Mesothelial cell of epicardium (in vitro differentiated cells): ENCODE measurements around the gene LRRC10. TPM values are rescaled to one million over a fixed set of nuclear protein-coding genes. Genes with fewer than 3 reads are reported as not detected.

Experiments
- DNase-seq, 2 experiments: peaks; one replicate each; pipeline ENCODE4 v3.0.0; 2021; ENCODE audit warnings: low spot score in 2 of 2; ENCODE audit not compliant: unreplicated experiment in 2 of 2
- H3K27ac Mint-ChIP-seq: 2 replicates; pipeline ENCODE4 v1.8.0; 2021; ENCODE audit warnings: mixed read lengths
- H3K27me3 Mint-ChIP-seq: 2 replicates; pipeline ENCODE4 v1.8.0; 2021; ENCODE audit warnings: low read depth, mixed read lengths
- H3K36me3 Mint-ChIP-seq: 2 replicates; pipeline ENCODE4 v1.8.0; 2021; ENCODE audit warnings: mixed read lengths
- H3K4me1 Mint-ChIP-seq: 2 replicates; pipeline ENCODE4 v1.8.0; 2021; ENCODE audit warnings: mixed read lengths
- H3K4me3 Mint-ChIP-seq: 2 replicates; pipeline ENCODE4 v1.8.0; 2021; ENCODE audit warnings: mild to moderate bottlenecking, moderate library complexity, mixed read lengths
- H3K9me3 Mint-ChIP-seq: 2 replicates; pipeline ENCODE4 v1.8.0; 2021; ENCODE audit warnings: mixed read lengths
- CTCF ChIP-seq: fragments of 200-600 bp; sonication (generic); IDR thresholded peaks from one replicate; pipeline ENCODE4 v1.5.0; 2021; ENCODE audit warnings: antibody characterized with exemption; ENCODE audit not compliant: unreplicated experiment
- total RNA-seq: library from RNA; stranded (reverse); gene quantifications from 3 replicates; pipeline ENCODE4 v1.2.1, GENCODE V29; 2021

The LRRC10 gene
- total RNA-seq, 1 donor from 2014 or later = not detected

GRCh38 chr12:69578283-69578682 lies 32.4 kb downstream of the LRRC10 start:
- Mint-ChIP-seq H3K4me3 (no peak overlapping the region), H3K27me3 (no peaks in the 10 kb centered on the region), H3K27ac (no peak overlapping the region), H3K4me1 (no peaks in the 10 kb centered on the region), H3K36me3 (peaks cover 12% of the 10 kb centered on the region), H3K9me3 (no peaks in the 10 kb centered on the region)
- no peak for TF ChIP-seq CTCF
- DNase-seq = no peak

GRCh38 chr12:69575346-69575745 lies 35.4 kb downstream of the LRRC10 start:
- DNase-seq = no peak
- H3K4me1 Mint-ChIP-seq = no peaks in the 10 kb centered on the region
- peaks cover 24% of the 10 kb centered on the region for H3K36me3 Mint-ChIP-seq
- no peak for TF ChIP-seq CTCF
- no peak overlapping the region for H3K4me3 Mint-ChIP-seq
- H3K27me3 Mint-ChIP-seq = no peaks in the 10 kb centered on the region
- no peaks in the 10 kb centered on the region for H3K9me3 Mint-ChIP-seq
- no peak overlapping the region for H3K27ac Mint-ChIP-seq

DNA sequence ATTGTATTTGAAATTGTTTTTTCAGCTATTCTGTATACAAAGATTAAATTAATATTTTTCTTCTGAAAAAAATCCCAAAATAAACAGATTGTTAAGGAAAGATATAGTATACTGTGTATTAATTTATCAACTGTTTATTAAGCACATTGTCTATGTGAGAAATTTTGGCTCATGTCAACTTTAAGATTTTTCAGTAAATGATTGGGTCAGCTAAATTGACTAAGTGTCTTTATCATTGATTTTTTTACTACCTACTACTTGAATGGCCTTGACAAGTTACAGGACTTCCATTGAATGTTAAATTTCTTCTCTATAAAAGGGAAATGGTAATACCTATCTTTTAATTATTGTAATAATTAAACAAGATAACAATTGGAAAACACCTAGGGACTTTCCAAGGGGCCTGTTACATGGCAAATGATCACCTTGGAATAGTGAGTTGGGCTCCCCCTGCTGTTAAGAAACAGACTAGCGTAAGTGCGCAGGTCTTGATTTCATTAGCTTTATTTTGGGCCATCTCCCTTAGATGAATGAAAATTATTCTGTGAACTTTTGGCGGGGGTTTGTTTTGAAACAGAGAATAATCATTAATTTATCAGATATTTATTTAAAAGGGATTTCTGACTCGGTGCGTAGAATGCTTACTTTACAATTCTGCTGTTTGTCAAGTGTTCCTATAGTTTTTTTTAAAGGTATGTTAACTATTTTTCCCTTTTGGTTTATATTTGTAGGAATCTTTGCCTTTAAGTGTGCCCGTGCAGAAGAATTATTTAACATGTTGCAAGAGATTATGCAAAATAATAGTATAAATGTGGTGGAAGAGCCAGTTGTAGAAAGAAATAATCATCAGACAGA lies 39.9 kb downstream of the LRRC10 start:
- no peak overlapping the region for H3K27ac Mint-ChIP-seq
- no peak overlapping the region for H3K4me3 Mint-ChIP-seq
- peak; percentile 71 for TF ChIP-seq CTCF
- DNase-seq = peak in 1 of 2 experiments; percentile 46
- H3K27me3 Mint-ChIP-seq = no peaks in the 10 kb centered on the region
- no peaks in the 10 kb centered on the region for H3K4me1 Mint-ChIP-seq
- H3K36me3 Mint-ChIP-seq = peaks cover 26% of the 10 kb centered on the region
- no peaks in the 10 kb centered on the region for H3K9me3 Mint-ChIP-seq

GRCh38 chr12:69570000-69570516 lies 40.6 kb downstream of the LRRC10 start:
- H3K27ac Mint-ChIP-seq = peak overlapping the region; percentile 1
- no peaks in the 10 kb centered on the region for H3K27me3 Mint-ChIP-seq
- H3K9me3 Mint-ChIP-seq = no peaks in the 10 kb centered on the region

DNA sequence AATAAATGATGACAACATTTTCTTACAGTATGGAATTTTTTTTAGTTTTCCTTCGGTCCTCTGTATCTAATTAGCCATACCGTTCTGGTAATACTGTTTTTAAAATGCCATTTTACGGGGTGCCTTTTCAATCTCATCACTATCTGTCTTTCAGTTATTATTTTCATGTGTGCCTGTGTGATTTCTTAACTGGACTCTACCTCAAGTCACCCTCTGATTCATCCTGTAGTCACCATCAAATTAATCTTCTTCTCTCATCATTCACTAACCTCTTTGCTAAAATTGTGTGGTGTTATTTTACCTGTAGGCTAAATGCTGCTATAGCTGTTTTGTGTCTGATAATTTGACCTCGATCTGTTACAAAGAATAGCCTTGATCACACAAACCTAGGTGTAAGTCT lies 41.5 kb downstream of the LRRC10 start:
- H3K4me3 Mint-ChIP-seq = no peak overlapping the region
- H3K27ac Mint-ChIP-seq = no peak overlapping the region

More at GRCh38 chr12:69570000-69570516, 40.6 kb downstream of the LRRC10 start:
- no peak for DNase-seq
- Mint-ChIP-seq H3K36me3 (peaks cover 26% of the 10 kb centered on the region), H3K4me1 (no peaks in the 10 kb centered on the region), H3K4me3 (no peak overlapping the region)
- no peak for TF ChIP-seq CTCF

More for the DNA sequence above, 41.5 kb downstream of the LRRC10 start:
- Mint-ChIP-seq H3K4me1 (no peaks in the 10 kb centered on the region), H3K27me3 (no peaks in the 10 kb centered on the region), H3K36me3 (peaks cover 19% of the 10 kb centered on the region), H3K9me3 (no peaks in the 10 kb centered on the region)
- DNase-seq = no peak
- TF ChIP-seq CTCF = no peak
